Activated CD4-positive, alpha-beta T cell treated with anti-CD3 and anti-CD28 coated beads, Interleukin-2, amount 50 U/mL, for 16 hours (primary cell): ENCODE data around the gene BOD1.
A peak's percentile ranks its signal among the peaks of the same experiment; 100 is the strongest.

Experiments used
- DNase-seq: peaks from one replicate; pipeline ENCODE4 v3.0.0-alpha.2; 2020

BOD1 gene

DNA sequence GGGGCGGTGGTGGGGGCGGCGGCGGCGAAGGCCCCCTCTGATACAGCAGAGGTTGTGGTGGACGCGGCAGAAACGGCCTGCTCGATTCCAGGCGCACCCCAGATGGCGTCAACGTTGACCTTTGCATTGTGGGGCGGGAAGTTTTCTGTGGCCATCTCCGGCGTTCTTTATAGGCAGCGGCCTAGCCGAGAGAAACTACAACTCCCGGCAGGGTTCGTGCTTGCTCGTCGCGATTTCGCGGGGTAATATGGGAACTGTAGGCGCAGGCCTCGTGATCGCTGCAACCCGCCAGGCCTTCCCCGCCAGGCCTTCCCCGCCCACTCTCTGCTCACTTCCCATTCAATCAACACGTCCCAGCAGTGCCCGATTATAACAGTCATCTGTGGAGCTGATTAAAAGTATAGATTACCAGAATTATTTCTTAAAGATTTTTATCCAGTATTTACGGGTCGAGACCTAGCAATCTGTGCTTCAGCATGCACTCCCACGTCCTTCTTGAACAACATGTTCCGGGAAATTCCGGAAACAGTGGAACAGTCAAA, at the start of gene BOD1:
Gene BOD1, minus strand, starts transcription at position 74 of the 542 bp plus-strand sequence. CDS start 214 bp downstream, outside the sequence.
- peak; percentile 98 for DNase-seq

DNA sequence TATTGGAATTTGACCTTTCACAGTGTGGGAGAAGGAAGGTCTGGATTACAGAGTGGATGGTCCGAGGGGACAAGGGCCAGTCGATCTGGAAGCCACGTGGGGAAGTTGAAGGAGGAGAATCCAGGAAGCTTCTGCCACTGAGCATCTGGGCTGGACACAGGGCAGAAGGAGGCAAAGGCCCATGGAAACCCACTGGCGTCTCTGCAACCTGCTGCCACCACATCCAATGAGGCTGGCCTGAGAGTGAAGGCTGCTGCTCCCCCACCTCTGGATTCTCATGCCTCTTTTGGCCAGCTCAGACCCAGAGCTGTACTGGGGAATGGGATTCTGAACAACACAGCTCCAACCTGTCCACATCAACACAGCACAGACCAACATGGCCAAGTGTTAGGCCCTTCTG, 48.9 kb upstream of the BOD1 start:
- DNase-seq: no peak

DNA sequence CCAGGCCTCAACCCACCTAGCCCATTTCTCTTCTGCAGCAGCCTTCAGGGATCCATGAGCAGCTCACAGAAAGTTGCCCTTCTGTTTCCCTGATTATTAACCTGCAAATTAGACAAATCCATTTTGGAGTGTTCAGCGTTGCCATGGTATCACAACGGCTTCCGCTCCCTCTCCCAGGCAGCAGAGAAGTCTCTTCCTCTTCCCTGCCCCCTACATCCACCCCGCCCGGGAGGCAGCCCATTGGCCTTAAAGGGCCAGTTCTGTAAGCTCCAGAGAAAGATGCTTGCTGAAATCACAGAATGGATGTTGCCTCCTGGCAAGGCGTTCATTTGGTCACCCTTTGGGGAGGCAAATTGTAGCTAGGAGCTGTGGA, 47.7 kb upstream of the BOD1 start:
- no peak for DNase-seq

DNA sequence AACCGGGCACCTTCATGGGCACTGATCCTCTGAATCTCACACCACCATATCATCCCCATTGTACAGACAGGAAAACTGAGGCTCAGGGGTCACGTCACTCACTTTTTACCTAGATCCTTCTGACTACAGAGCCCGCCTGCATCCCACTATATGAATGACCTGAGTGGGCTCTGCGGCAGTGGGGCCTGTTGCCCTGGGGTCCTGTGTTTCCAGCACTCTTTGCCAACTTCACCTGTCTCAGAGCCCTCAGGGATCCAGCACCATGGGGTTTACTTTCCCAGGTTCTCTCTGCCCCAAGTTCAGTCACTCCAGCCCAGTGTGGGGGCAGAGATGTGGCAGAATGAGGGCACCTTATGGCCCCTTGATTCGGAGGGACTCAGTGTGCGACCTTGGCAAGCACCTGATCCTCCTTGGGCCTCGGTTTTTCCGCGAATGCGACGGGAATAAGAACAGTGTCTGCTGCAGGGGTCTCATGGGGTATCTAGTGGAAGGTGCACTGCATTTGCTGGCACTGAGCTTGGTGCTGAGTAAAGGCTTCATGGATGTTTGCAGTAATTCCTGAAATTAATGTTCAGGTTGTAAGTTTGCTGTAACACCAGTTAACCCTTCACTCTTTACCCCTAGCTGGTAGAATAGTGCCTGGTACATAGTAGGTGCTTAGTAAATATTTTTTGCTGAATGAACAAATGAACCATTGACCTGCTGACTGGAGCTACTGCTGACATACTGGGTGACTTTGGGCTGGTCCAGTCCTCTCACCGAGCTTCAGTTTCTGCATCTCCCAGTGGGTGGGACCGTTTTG, 47.1 kb upstream of the BOD1 start:
- no peak for DNase-seq

DNA sequence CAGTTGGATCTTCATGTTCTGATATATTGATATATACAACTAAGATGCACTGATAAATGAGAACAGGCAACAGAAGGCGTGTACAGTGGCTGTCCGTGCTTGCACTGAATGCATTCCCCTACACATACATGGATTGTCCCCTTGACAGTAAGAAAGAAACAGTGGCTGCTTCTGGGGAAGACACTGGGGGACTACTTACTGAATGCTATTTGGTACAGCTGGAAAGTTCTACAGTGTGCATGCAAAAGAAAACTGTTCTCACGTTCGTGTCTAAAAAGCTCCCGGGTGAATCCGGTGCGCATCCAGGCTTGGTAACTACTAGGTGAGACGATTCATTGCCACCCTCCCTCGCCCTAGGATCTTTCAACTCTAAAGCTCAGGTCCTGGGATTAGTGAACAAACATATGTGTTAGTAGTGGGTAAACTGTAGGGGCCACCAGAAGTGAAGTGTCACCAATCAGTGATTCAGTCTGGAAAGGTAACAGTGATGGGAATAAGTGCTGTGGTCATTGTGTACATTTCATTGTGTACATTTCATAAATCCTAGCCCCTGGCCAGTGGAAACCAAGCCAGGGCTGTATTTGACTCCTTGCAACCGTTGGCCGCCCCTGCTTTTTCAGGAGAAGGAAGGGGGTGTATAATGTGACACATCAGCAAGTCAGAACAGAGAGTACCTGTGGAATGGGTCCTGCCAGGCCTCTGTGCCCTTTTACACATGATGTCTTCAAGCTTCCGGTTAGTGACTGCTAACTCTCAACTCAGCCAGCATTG, 46.3 kb upstream of the BOD1 start:
- DNase-seq: no peak

DNA sequence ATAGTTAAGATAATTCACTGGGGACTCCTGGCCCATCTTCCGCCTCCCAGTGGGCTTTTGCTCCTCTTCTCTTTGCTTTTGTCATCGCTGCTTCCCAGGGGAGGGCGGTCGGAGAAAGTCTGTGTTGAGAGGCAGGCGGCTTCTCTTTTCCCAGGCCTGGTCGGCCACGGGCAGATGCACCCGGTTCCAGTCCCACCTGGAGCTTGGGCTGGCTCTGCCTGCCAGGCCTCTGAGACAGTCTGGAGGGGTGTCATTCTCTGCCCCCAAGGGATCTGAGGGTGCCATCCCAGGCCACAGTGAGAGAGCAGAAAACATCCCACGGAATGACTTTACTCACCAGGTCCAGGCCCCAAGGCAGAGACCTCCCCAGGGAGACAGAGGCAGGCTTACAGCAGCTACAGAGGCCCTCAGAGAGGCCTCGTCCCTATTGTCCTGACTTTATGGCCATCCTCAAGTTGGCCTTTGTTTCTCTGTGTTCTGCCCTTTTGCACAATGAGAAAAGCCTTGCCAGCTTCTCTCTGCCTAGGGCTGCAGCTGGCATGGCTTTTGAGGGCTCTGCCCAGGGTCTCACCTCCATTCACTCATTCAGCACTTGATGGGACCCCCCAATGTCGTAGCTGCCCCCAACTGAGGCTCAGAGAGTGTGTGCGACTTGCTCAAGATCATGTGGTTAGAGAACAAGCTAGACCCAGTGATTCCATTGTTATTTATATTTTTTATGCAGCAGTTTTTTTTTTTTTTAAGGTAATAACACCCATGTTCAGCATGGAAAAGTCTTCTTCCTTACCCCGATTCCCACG, 44.2 kb upstream of the BOD1 start:
- no peak for DNase-seq

DNA sequence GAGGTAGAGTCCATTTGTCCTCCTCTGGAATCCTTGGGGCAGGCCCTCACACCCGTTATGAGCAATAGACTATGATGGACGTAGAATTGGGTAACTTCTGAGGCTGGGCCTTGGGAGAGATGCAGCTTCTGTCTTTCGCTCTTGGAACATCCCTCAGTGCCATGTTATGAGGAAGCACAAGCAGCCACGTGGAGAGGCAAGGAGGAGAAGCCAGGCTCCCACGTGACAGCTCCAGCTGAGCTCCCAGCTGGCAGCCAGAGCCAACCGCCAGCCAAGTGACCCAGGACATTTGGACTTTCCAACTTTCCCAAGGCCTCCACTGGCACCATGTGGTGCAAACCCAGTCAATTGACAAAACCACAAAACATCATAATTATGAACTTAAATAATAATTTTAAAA, 43.0 kb upstream of the BOD1 start:
- no peak for DNase-seq

DNA sequence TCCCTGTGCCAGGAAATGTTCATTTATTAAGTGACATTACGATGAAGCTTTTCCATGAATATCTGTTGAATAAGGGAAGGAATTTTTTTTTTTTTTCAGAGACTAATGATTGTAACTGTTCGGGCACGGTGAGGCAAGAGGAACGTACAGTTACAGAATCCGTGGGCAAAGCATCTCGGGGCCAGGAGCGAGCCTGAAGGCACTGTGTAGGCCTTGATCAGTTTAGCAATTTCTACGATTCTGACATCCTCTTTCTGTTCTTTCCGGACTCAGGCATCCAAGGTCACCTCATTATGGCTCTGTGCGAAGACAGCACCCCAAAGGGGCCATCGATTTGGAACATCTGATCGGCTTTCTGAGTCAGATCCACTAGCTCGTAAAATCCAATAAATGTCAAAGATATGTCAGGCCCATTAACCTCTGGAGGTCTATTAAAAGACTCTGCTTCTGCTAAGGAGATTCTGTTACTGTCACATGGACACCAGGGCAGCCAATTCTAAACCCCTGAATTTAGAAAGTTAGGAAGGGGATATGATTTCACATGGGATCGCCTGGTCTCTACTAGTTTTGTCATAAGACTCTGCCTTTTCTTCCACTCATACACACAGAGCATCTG, 41.4 kb upstream of the BOD1 start:
- no peak for DNase-seq

DNA sequence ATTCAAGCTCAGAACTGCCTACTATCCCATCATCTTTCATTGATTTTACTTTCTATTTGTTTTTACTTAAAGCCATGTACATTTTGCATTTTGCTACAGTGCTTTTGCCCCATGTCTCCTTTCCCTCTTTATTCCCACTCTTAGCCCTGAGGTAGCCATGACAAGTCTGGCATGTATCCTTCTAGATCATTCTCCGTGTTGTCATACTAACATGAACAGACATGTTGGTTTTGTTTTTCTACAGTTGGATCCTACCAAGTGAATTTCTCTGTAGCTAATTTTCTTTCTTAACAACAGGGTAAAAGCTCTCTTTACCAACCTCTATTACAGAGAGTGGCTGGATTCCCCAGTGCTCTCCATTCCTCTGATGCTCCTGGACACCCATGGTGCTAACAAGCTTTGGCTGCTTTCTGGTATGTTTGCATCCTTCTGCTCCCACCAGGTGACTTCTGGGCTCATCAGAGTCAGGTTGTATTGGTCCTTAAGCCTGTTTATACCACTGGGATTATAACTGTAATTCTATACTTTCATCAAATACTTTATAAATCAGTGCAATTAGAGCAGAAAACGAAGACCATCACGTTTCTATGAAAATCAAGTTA, 38.8 kb upstream of the BOD1 start:
- DNase-seq: no peak

DNA sequence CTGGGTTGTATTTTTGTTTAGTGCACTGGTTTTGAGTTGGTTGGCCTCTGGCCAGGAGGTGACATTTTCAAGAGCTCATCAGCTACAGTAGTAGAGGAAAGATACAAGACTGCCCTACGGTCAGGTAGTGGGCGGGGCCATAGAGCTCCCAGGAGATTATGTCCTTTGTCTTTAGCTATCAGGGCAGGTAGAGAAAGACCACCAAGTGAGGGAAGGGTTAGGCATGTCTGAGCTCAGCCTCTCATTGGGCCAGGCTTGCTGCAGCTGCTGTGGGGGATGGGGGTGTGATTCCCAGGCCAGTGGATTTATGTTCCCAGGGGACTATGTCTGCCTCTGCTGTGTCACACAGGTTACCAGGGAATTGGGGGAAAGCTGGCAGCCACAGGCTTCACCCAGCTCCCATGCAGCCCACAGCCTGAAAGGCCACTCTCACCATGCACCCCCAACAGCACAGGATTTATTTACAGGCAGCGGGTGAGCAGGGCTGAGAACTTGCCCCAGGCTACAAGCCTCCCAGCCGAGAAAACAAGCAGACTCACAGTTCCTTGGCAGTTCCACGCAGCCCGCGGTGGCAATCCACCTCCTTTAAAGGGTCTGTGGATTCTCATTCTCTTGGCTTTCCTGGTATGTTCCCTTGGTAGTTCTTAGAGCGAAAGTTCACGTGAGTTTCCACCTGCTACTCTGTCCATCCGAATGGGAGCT, 37.5 kb upstream of the BOD1 start:
- DNase-seq: no peak

DNA sequence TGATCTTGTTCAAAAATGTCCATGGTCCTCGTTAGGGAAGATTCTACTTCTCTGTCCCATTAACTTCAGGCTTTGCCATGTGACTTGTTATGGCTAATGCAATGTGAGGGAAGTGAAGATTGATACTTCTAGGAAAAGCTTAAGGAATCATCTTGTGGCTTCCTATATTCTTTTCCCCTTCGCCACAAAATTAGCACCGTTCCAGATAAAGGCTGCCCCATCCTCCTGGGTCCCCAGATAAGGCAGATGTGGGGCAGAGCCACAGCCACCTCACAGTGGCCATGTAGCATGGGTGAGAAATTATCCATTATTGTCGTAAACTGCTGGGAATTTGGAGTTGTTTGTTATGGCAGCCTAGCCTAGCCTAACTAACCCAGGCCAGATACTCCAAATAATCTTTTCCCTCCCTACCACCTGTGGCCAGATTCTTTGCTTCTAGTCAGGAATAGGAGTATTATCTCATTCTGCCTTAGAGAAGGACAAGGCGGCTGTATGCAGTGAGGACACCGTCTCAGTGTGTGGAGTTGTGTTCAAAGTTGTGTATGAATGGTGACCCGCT, 31.9 kb upstream of the BOD1 start:
- no peak for DNase-seq

DNA sequence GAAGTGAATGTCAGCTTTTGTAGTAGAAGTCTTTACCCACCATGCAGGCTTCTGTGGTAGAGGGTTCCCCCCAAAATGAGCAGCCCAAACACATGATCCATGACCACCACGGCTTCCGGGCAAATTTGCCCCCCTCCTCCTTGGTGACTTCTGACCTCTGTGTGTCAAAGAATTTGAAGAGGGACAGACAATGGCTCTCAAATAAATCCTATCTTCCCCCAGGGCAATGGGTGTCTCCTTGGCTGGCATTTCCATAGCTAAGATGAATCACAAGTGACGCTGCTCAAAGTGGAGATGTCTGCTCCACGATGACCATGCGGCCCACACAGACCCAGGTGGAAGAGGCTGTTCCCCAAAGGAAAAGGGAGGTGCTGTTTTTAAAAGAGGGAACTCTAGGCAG, 30.2 kb upstream of the BOD1 start:
- DNase-seq: no peak

DNA sequence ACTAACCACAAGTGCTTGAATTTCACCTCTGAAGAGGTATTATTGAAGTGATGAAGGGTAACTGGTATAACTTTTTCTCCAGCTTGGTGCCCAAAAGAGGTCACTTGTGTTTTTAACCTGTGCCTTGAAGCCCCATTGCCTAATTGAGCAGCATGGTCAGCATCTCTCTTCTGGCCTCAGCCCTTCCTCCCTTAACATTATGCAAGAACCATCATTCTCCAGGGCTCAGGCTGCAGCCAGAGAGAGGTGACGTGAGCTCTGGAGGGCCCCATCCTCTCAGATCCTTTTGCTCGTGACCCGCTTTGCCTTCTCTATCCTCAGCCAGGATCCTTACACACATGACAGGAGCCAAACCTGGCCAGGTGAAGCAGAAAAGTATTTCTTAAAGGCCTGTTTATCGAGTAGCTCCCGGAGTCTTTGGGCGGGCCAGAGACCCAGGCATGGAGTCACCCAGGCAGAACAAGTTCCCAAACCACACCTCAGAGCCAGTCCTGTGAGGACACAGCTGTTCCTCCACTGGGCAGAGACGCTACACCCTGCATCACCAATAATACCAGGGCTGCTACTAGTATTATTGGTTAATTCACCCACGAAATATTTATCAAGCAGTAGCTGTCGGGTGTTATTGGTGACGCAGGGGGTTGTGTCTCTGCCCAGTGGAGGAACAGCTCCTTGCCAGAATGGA, 29.6 kb upstream of the BOD1 start:
- no peak for DNase-seq

DNA sequence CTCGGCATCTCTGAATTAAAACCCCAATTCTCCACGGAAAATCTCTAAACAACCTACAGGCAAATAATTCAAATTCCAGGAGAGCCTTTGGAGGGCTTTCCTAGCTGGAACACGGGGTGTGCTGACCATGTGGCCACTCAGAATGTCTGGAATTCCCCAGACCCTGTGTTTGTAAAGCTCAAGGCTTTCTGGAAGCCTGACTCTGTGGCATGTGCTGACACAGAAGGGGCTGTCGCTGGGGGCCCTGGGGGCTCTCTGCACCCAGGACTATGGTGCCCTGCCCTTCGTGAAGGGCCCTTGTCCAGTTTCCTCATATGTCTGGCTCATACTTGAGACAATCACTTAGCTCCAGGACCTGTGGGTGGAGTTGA, 29.0 kb upstream of the BOD1 start:
- DNase-seq: no peak

DNA sequence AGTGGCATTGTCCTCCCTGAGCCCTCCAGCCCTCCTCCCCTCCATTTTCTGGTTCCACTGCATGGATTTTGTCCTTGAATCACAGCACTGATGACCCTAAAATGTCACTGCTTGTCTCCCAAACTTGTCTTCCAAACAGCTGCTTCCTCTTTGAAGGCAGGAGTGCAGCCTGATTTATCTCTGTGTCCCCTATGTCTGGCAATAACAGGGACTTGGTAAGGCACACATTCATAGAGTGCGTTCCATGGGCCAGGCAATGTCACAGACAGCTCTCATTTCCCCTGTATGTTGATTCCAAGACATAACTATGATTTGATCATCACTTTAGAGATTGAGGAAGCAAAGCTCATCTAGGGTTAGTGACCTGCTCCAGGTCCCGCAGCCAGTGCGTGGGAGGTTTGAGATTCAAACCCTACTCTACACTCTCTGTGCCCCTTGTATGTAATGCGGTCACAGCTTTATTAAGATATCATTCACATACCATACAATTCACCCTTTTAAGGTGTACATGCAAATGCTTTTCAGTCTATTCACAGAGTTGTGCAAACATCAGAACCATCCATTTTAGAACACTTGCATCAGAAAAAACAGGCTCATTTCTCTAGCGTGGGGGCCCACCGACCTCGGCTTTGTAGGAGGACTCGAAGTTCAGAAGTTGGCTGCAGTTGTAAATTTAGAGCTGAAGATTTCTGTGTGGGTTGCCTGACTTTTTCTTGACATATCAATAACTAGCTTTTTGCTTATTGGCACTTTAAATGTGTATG, 28.4 kb upstream of the BOD1 start:
- DNase-seq: no peak

DNA sequence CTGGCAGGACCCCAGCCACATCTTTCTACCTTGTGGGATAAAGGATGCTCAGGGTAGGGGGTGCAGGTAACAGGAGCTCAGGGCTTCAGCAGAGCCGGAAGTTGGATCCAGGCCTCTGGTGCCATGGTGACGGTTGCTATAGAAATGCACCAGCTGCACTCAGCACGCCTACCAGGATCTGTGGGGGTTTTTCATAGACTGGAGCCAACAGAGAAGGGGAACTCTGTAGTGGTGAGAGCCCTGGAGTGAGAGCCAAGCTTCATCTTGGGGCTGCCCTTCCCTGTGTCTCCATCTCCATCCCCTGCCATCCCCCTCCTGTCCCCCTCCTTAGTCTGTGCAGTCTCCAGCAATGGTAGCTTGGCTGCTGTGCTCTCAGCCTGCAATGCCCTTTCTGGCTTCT, 27.5 kb upstream of the BOD1 start:
- DNase-seq: no peak

DNA sequence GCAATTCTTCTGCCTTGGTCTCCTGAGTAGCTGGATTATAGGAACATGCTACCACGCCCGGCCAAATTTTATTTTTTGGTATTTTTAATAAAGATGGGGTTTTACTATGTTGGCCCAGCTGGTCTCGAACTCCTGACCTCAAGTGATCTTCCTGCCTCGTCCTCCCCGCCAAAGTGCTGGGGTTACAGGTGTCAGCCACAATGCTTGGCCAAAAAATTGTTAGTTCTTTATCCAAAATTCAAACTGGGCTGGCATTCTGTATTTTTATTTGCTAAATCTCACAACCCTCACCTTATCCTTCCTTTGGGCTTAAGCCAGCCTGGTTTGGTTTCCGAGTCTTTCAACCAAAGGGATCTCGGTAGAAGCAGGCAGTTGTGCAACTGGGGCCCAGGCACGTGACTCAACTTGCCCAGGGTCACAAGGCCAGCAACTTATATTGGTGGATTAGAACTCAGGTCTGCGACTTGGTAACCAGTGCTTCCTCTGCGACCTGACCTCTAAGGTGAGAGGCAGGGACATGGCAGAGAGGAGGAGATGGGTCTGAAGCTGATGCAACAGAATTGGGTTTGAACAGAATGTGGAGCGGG, 26.5 kb upstream of the BOD1 start:
- DNase-seq: no peak

DNA sequence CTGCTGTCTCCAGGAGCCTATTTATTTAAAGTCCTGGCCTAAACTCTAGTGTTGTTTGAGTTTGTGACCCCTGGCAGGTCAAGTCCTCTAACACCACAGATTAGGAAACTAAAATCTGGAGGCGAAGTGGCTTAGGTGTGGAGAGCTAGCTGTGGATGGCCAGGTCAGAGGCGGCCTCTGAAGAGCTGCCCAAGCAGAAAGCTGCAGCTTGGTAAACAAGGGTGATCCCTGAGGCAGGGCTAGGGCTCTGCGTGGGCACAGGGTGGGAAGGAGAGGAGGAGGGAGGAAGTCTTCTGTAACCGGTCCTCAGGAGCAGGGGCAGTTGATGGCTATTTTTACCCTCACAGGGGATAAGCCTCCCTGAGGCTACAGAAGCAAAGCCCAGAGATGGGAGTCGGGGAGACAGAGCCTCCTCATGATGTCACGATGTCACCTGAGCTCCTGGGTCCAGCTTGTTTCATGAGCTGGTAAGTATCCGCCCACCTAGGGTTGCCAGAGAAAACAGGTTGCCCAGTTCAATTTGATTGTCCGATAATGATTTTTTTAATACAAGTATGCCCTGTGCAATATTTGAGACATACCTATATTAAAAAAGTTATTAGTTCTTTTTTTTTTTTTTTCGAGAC, 25.9 kb upstream of the BOD1 start:
- DNase-seq: no peak

DNA sequence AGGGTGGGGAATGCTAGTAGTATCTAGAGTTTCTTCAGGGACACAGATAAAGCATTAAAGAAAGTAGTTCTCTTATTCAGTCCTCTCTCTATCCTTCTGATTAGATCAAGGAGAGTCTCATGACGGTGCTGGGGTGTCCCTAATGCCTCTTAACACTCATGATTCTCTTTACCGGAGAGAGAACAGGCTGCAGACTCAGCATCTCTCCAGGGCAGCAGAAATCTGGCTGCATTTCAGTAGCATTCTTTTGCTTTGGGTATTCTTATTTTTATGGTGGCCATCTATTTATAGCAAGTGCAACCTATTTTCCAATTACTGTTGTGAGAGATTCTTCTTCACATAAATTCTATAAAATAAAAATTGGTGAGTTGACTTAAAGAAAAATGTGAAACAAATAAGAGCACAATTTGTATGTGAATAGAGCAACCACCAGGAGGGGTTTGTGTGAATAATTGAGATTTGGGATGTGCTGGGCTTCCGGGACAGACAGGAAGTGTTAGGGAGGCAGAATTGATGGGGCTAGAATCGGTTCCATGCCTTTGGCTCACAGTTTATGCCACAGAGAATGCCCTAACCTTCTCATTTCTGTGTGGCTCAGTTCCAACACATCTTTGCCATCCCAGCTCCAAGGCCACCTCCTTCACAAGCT, 23.8 kb upstream of the BOD1 start:
- no peak for DNase-seq
